GM10266 (cell line): ENCODE results near the gene PCDHB13.
"Not testable (repeated sequence)": the region's sequence is repeated elsewhere in the genome, so short reads cannot be mapped to it uniquely, and the experiment has no call there.

Experiments
- DNase-seq: peaks from one replicate; pipeline ENCODE4 v3.0.0; 2012; ENCODE audit errors: extremely low spot score
- CTCF ChIP-seq: IDR thresholded peaks from 2 replicates; pipeline ENCODE4 v1.5.1; 2012; ENCODE audit warnings: mild to moderate bottlenecking, low read depth; ENCODE audit not compliant: control insufficient read depth, insufficient read depth; ENCODE audit errors: missing control alignments

PCDHB13 gene

GRCh38 chr5:141208478-141208877, 5.2 kb upstream of the PCDHB13 start, which contains the start of gene PCDHB12:
Gene PCDHB12, plus strand, starts transcription at chr5:141208719. Its CDS starts 189 bp downstream, at chr5:141208908.
- no peak for DNase-seq
- TF ChIP-seq CTCF: peak; percentile 8

- DNase-seq: not testable (repeated sequence)
Measured at GRCh38 chr5:141210281-141210680, 3.4 kb upstream of the PCDHB13 start.

GRCh38 chr5:141210849-141211248, 2.9 kb upstream of the PCDHB13 start:
- not testable (repeated sequence) for DNase-seq

- DNase-seq: not testable (repeated sequence)
Measured at GRCh38 chr5:141214583-141214982, 864 bp downstream of the PCDHB13 start.

GRCh38 chr5:141215504-141215903, 1.8 kb downstream of the PCDHB13 start:
- DNase-seq: not testable (repeated sequence)

- not testable (repeated sequence) for DNase-seq
Measured at GRCh38 chr5:141216035-141216434, 2.3 kb downstream of the PCDHB13 start.

- TF ChIP-seq CTCF: no peak
- no peak for DNase-seq
Measured at GRCh38 chr5:141223112-141223783, 9.5 kb downstream of the PCDHB13 start, which contains the start of gene PCDHB14. Gene PCDHB14, plus strand, starts transcription at chr5:141223343. Its CDS starts 163 bp downstream, at chr5:141223506.

- DNase-seq: not testable (repeated sequence)
Measured at GRCh38 chr5:141224844-141225243, 11.1 kb downstream of the PCDHB13 start.

GRCh38 chr5:141225421-141225820, 11.7 kb downstream of the PCDHB13 start:
- DNase-seq: not testable (repeated sequence)

- TF ChIP-seq CTCF: no peak
- DNase-seq: no peak
Measured at GRCh38 chr5:141234109-141234667, 20.5 kb downstream of the PCDHB13 start.

- DNase-seq: not testable (repeated sequence)
Measured at GRCh38 chr5:141235922-141236321, 22.2 kb downstream of the PCDHB13 start.
